SW480 (cell line): ENCODE data around the gene ADM2.
"Not testable (repeated sequence)": the region's sequence is repeated elsewhere in the genome, so short reads cannot be mapped to it uniquely, and the experiment has no call there.

Experiments used
- DNase-seq: peaks from one replicate; pipeline ENCODE4 v3.0.0-alpha.2; 2016; ENCODE audit warnings: low spot score

The ADM2 gene

DNA sequence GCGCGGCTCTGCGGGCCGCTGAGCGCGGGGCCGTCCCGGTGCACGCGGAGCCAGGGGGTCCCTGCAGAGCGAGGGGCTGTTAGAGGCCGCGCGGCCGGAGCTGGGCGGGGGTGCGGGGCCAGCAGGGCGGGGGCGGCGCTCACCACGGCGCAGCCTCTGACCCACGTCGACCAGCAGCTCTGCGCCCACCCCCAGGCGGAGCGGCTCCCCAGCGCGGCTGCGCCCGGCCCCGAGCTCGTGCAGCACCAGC is 44.4 kb downstream of the ADM2 start:
- no peak for DNase-seq

DNA sequence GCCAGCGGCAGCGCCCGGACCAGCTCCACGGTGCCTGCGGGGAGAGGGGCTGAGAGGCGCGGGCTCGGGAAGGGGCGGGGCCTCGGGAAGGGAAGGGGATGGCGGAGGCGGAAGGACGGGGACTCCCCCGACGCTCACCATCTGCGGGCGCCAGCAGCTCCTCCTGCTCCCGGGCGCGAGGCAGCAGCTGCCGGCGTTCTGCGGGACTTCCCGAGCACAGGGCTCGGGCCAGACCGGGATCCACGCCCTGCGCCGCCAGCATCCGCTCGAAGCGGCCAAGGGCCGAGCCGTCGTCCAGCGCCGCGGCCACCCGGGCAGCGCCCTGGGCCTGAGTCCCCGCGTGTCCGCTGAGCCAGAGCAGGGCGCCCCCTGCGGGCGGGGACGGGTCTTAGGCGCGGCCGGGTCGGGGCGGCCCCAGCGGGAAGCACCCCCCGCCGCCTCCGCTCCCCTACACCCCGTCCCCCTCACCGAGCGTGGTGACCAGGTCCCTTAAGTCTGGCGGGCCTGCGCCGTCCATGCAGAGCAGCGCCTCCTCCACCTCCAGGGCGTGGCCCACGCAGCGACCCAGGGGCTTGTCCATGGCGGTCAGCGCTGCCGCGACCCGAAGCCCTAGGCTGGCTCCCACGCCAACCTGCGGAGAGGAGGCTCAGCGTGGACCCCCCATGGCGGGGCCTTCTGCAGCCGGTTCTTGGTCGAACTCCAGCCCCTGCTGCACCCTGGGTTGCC is 44.9 kb downstream of the ADM2 start:
- peak; percentile 76 for DNase-seq

DNA sequence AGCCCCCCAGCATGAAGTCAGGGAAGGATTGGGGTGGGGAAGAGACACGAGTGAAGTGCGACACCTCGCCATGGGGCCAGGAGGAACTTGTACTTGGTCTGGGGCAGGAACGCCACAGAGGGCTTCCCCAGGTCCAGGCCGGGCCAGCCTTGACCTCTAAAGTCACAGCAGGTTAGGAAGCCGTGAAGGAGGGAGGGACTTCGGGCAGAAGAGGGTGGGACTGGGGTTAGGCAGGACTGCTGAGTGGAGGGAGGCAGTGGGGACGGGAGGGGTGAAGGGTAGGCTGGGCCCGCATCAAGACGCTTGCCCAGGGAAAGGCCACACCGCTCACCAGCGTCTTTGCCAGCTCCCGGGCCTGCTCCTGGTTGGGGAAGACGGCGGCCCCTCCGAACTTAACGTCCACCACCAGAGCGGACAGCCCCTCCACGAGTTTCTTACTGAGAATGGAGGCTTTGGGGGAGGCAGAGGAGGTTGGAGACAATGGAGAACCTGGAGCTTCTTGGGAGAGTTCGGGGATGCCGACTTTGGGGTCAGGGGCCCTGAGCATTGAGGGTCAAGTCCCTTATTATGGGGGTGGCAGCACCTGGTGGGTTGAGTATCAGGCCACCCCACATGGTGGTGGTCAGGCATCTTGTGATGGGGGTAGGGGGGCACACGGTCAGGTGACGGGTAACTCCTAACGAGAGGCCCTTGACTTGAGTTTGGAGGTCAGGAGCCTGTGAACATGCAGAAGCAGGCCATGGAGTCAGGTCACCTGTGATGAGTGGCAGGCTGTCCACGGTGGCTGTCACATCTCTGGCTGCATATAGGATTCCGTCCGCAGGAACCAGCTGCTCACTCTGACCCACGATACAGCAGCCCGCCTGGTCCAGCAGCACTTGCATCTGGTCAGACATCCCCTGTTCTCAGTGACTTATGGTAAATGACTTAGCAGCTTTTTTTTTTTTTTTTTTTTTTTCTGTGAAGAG is 45.8 kb downstream of the ADM2 start:
- no peak for DNase-seq

DNA sequence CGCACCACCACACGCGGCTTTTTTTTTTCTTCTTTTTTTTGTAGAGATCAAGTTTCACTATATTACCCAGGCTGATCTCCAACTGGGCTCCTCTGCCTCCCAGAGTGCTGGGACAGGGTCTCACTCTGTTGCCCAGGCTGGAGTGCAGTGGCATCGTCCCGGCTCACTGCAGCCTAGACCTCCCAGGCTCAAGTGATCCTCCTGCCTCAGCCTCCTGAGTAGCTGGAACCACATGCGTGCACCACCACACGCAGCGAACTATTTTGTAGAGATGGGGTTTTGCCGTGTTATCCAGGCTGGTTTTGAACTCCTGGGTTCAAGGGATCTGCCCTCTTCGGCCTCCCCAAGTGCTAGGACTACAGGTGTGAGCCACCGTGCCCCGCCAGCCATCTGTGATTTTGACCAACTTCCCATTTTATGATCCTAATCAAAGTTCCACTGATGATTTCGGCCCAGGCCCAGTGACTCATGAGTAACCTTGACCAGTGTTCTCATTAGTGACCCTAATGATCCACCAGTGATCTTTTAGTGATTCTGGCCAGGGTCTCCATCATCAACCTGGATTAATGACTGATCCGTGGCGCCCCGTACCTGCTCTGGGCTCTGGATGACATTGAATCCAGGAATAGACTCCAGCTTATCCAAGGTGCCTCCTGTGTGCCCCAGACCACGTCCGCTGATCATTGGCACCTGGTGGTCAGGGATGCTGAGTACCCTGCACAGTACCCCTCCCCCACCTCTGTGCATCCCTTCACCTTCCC is 46.8 kb downstream of the ADM2 start:
- DNase-seq = no peak

DNA sequence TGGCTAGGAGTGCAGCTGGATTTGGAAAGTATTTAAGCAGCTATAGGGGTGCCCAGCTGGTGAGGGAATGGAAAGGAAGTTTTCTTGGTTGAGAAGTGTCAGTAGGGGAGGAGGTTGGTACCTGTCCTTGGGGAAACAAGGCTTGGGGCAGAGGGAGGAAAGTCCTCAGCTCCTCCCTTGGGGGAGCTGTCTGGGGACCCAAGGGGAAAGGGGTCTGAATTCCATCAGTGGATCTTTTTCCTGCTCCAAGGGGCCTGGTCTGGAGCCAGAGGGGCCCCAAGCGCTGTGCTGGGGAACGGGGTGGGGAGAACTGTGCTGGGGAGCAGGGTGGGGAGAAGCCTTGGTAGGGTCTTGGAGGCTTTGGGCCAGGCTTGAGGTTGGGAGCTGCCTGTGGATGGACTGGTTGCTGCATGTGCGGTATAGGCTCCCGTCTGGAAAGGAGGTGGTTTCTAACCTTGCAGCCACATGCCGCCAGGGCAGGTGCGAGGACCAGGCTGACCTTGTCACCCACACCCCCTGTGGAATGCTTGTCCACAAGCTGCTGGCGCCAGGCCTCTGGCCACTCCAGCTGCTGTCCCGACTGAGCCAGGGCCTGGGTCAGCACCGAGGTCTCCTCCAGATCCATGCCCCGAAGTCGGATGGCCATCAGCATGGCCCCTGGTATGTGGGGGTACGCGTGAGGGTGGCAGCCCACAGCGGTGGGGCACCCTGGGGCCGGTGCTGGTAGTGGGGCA is 47.5 kb downstream of the ADM2 start:
- DNase-seq = no peak

DNA sequence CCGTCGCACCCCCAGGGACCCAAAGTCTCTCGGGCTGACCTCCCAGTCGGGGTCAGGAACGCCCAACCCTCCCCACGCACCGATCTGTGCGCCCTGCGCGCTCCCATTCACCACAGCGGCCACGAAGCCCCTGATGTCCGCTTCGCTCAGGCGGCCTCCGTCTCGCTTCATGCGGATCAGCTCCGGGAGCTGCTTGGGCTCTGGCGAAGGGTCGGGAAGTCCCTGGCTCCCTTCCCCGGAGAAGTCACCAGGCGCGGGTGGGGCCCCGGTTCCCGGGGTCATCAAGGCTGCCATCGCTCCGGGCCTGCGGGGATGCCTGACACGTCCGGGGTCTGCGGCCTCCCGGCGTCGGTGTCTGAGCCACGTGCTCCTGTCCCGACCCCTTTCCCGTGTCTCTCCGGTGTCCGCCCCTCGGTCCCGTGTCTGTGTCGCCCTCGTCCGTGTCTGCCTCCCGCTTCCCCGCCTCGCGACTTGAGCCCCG is 48.1 kb downstream of the ADM2 start:
- no peak for DNase-seq

DNA sequence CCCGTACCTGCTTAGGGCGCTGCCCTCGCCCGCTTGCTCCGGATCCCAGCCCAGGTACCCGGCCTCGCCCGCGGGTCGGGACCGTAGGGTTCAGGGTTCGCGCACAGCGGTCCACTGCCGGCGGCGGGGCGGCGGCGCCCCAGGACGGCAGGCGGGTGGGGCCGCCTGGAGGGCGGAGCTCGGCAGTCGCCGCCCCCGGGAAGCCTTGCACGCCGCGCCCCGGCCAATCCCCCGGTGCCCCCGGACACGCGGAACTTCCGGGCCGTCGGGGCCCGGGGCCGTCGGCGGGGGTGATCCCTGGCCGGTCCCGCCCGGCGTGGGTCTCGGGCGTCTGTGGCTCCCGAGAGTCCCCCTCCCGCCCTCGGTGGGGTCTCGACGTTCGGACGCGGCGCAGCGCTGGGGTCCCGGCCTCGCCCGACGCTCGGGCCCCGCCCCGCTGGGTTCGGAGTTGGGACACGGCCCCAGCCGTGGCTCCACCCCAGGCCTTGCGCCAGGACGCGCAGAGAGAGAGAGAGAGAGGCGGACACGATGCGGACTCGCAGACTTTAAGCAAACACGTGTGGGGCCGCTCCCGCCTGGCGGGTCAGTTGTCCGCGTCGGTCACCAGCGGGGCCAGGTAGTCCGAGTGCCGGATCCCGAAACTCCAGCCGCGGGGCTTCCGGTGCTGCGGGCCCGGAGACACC is 48.7 kb downstream of the ADM2 start, which contains the start of gene TYMP:
Gene TYMP, minus strand, starts transcription at position 116 of the 683 bp plus-strand sequence. CDS start 303 bp downstream, outside the sequence.
- no peak for DNase-seq

DNA sequence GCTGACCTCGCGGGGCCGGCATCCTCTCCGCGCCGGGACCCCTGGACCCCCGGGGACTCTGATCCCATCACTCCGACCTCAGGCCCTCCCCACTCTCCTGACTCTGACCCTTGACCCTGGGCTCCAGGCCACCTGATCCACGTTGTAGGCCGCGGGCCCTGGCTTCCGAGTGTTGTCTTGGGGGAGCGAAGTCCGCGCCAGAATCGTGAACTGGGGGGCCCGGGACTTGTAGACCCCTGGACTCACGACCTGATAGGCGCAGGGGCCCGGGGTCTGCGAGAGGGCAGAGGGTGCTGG is 49.2 kb downstream of the ADM2 start:
- DNase-seq = no peak

DNA sequence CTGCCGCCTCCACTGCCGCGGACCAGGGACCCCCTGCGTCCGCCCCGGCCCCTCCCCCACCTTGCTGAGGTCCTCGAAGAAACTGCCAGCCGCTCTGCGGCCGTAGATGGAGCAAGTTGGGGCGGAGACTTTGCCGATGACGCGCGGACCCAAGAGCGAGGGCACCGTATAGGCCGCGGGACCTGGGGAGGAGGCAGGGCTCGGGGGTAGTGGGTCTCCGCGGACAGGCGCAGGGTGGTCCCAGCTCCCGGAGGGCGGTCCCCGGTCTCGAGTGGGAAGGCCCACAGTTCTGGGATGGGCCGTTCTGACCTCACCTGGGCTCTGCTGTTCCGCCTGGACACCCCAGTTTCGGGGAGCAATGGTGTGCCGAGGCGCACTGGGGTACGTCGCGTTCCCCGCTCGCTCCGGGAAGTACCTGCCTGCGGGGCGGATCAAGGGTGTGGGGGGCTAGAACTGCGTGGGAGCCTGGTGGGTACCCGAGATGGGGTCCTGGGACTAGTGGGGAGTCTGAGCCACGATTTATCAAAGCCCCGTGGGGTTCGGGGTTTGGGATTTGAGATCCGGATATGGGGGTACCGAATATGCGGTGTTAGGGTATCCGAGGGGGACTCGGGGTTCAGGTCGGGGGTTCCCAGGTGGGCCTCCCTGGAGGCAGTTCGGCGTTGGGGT is 49.7 kb downstream of the ADM2 start:
- peak; percentile 58 for DNase-seq

DNA sequence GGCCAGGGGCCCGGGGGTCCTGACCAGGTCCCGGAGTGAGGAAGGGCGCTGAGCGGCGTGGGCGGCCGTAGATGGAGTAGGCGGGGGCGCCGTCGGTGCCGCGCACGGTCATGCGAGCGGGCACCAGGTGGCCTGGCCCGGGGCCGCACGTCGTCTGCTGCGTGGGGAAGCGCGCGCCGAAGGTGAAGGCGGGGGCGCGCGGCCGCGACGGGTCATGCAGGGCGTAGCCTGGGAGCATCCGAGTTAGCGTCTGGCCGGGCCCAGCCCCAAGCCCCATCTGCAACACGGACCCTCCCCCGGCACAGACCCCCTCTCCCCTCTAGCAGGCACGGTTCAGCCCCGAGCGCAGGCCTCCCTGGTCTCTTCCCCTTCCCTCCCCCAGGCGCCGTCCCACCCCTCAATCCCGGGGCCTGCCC is 50.2 kb downstream of the ADM2 start:
- no peak for DNase-seq

DNA sequence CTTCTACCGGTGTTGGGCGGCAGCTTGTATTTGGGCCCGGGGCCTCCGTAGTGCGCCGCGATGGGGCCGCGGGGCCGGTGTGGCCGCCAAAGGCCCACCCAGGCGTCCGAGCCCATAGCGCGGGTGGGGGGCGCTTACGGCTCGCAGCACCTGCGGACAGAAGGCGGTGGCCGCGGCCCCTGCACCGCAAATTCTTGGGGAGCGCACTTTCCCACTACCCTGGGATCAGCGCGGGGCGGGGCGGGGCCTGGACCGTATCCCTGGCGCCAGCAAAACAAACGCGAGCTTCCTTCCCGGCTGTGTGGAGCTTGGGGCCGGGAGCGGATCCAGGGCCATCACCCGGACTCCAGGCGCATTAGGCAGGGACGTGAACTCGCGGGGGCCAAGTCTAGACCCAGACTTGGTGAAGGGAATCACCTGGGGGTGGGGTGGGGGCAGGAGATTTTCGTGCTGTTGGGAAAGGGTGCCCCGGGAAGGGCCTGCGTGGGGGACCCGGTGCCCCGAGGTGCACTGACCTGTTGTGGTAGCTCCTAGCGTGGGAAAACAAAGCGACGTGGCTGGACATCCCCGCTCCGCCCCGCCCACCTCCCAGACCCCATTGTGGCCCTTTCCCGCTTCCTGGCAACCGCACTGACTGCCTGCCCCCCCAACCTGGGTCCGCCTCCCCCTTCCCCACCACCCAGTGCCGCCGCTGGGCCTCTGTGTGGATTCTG is 50.8 kb downstream of the ADM2 start:
- DNase-seq = peak; percentile 46

DNA sequence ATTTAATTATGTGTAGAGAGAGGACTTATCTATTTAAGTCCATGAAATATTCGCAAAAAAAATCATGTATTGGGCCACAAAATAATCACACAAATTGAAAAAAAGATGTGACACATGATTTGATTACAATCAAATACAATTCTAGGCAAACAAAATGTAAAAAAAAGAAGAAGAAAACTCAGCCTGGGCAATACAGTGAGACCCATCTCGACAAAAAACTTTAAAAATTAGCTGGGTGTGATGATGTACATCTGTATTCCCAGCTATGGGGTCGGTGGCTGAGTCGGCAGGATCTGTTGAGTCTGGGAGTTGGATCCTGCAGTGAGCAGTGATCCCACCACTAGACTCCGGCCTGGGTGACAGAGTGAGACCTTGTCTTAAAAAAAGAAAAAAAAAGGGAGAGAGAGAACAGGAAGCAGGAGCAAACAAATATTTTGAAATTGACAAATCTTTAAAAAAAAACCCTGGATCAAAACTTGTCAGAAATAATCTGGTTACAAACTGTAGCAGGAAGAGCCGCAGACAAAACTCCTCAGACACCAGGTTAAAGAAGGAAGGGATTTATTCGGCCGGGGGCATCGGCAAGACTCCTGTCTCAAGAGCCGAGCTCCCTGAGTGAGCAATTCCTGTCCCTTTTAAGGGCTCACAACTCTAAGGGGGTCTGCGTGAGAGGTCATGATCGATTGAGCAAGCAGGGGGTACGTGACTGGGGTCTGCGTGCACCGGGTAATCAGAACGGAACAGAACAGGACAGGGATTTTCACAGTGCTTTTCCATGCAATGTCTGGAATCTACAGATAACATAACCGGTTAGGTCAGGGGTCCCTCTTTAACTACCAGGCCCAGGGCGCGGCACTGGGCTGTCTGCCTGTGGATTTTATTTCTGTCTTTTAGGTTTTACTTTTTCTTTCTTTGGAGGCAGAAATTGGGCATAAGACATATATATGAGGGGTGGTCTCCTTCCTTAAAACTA is 51.8 kb downstream of the ADM2 start:
- DNase-seq = no peak

DNA sequence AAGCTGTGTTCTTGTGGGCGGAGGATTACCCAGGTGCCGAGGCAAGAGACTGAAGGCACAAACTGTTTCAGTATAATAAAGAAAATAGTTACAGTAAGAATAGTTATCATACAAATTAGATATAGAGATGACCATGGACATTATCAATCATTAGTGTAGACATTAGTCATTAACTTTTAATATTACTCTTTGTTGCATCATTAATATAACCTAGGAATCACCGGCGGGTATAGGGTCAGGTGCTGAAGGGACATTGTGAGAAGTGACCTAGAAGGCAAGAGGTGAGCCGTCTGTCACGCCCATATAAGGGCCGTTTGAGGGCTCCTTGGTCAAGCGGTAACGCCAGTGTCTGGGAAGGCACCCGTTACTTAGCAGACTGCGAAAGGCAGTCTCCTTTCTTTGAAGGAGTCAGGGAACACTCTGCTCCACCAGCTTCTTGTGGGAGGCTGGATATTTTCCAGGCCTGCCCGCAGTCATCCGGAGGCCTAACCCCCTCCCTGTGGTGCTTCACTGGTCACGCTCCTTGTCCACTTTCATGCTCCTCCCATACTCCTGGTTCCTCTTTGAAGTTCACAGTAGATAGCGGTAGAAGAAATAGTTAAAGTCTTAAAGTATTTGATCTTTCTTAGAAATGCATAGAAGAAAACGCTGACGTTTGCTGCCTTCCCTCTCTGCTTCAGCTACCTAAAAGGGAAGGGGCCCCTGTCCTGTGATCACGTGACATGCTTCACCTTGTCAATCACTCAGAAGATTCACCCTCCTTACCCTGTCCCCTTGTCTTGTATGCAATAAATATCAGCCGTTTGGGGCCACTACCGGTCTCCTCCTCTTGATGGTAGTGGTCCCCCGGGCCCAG is 52.7 kb downstream of the ADM2 start:
- DNase-seq = not testable (repeated sequence)

DNA sequence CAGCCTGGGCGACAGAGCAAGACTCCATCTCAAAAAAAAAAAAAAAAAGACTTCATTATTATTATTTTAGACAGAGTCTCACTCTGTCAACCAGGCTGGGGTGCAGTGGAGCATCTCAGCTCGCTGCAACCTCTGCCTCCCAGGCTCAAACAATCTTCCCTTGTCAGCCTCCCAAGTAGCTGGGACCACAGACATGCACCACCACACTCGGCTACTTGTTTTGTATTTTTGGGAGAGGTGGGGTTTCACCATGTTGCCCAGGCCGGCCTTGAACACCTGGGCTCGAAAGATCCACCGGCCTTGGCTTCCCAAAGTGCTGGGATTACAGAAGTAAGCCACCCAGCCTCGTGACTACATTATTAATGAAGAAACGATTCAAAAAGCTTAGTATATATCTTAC is 53.8 kb downstream of the ADM2 start:
- no peak for DNase-seq
